Osteocyte (in vitro differentiated cells): Measurements from ENCODE around the gene PRPSAP2. TPM values are rescaled to one million over a fixed set of nuclear protein-coding genes. Genes with fewer than 3 reads are reported as not detected.

ENCODE experiments used
- DNase-seq: peaks from one replicate; pipeline ENCODE4 v3.0.0; 2021; ENCODE audit warnings: mixed read lengths; ENCODE audit not compliant: unreplicated experiment; ENCODE audit errors: extremely low spot score
- H3K27ac Mint-ChIP-seq: one replicate; pipeline ENCODE4 v1.8.0; 2021; ENCODE audit warnings: mild to moderate bottlenecking, mixed read lengths; ENCODE audit not compliant: unreplicated experiment
- H3K27me3 Mint-ChIP-seq: one replicate; pipeline ENCODE4 v1.8.0; 2021; ENCODE audit warnings: mixed read lengths; ENCODE audit not compliant: unreplicated experiment
- H3K36me3 Mint-ChIP-seq: one replicate; pipeline ENCODE4 v1.8.0; 2021; ENCODE audit warnings: mixed read lengths; ENCODE audit not compliant: unreplicated experiment
- H3K4me1 Mint-ChIP-seq: one replicate; pipeline ENCODE4 v1.8.0; 2021; ENCODE audit warnings: mixed read lengths; ENCODE audit not compliant: unreplicated experiment
- H3K4me3 Mint-ChIP-seq: one replicate; pipeline ENCODE4 v1.8.0; 2021; ENCODE audit warnings: mild to moderate bottlenecking, moderate library complexity, mixed read lengths; ENCODE audit not compliant: unreplicated experiment
- H3K9me3 Mint-ChIP-seq: one replicate; pipeline ENCODE4 v1.8.0; 2021; ENCODE audit warnings: mixed read lengths; ENCODE audit not compliant: unreplicated experiment
- CTCF ChIP-seq: fragments of 200-600 bp; sonication (generic); IDR thresholded peaks from 2 replicates; pipeline ENCODE4 v1.5.0; 2021; ENCODE audit warnings: antibody characterized with exemption, mild to moderate bottlenecking, moderate library complexity
- total RNA-seq: library from RNA; stranded (reverse); gene quantifications from 2 replicates; pipeline ENCODE4 v1.2.1, GENCODE V29; 2021

Gene PRPSAP2
- total RNA-seq, 1 donor from 2014 or later = 25.7 TPM

- peaks cover 25% of the 10 kb centered on the region for H3K36me3 Mint-ChIP-seq
- H3K27ac Mint-ChIP-seq = no peak overlapping the region
- no peaks in the 10 kb centered on the region for H3K9me3 Mint-ChIP-seq
- no peaks in the 10 kb centered on the region for H3K27me3 Mint-ChIP-seq
- no peak for TF ChIP-seq CTCF
- peaks cover 7% of the 10 kb centered on the region for H3K4me1 Mint-ChIP-seq
- no peak for DNase-seq
- no peak overlapping the region for H3K4me3 Mint-ChIP-seq
These were observed 74.6 kb downstream of the PRPSAP2 start for GRCh38 chr17:18932360-18933055.

GRCh38 chr17:18933102-18934058 lies 75.4 kb downstream of the PRPSAP2 start:
- Mint-ChIP-seq H3K36me3 (peaks cover 23% of the 10 kb centered on the region), H3K9me3 (no peaks in the 10 kb centered on the region), H3K4me1 (peaks cover 2% of the 10 kb centered on the region), H3K27ac (no peak overlapping the region), H3K4me3 (no peak overlapping the region), H3K27me3 (no peaks in the 10 kb centered on the region)
- TF ChIP-seq CTCF = no peak
- DNase-seq = no peak

GRCh38 chr17:18937981-18938691 lies 80.2 kb downstream of the PRPSAP2 start:
- no peak for DNase-seq
- H3K9me3 Mint-ChIP-seq = no peaks in the 10 kb centered on the region
- TF ChIP-seq CTCF = no peak
- peaks cover 17% of the 10 kb centered on the region for H3K27me3 Mint-ChIP-seq
- no peaks in the 10 kb centered on the region for H3K36me3 Mint-ChIP-seq
- H3K4me1 Mint-ChIP-seq = no peaks in the 10 kb centered on the region
- no peak overlapping the region for H3K4me3 Mint-ChIP-seq
- no peak overlapping the region for H3K27ac Mint-ChIP-seq

- no peak for TF ChIP-seq CTCF
- H3K4me3 Mint-ChIP-seq = no peak overlapping the region
- H3K4me1 Mint-ChIP-seq = no peaks in the 10 kb centered on the region
These were observed 80.7 kb downstream of the PRPSAP2 start for GRCh38 chr17:18938692-18939023.

More at GRCh38 chr17:18938692-18939023, 80.7 kb downstream of the PRPSAP2 start:
- H3K27me3 Mint-ChIP-seq = peaks cover 17% of the 10 kb centered on the region
- H3K9me3 Mint-ChIP-seq = no peaks in the 10 kb centered on the region
- no peak overlapping the region for H3K27ac Mint-ChIP-seq
- DNase-seq = no peak
- H3K36me3 Mint-ChIP-seq = no peaks in the 10 kb centered on the region
